ENCODE results near the gene SLC9A9. TPM values are rescaled to one million over a fixed set of nuclear protein-coding genes. Genes with fewer than 3 reads are reported as not detected.

SLC9A9 gene
- total and polyA plus RNA-seq, 2 of the 8 experiments (the other 6 are each of a cell fraction or from before 2014, with no cell fraction given) = 0.48 to 1.1 TPM

- H4K91ac ChIP-seq (replicated peaks; ENCODE audit: insufficient read length, low read length) = no peak overlapping the region
- no peaks in the 10 kb centered on the region for H3K23me2 ChIP-seq (ENCODE audit: low read depth, low read length)
- H2AFZ ChIP-seq (ENCODE audit: low read length) = no peak overlapping the region
- H2BK5ac ChIP-seq (ENCODE audit: low read depth, low read length) = no peak overlapping the region
- no peak overlapping the region for H4K8ac ChIP-seq (ENCODE audit: extremely low read depth, insufficient read depth, low read length)
- H3K18ac ChIP-seq (ENCODE audit: extremely low read depth, low read length) = no peak overlapping the region
- no peaks in the 10 kb centered on the region for H3K9me3 ChIP-seq (ENCODE audit: insufficient read depth in 2 of 2, low read depth in 1 of 2, low read length in 1 of 2)
- FAIRE-seq (no peak), DNase-seq (ENCODE audit: low read depth in 1 of 2, low spot score in 2 of 2) (no peak)
- H2BK12ac ChIP-seq (ENCODE audit: low read depth, low read length) = no peak overlapping the region
- 86% methylated on average over 2 of the region's 2 CpGs; no CpG with 5 or more reads in 1 of the 2 experiments for WGBS, 2 experiments (ENCODE audit: extremely low coverage in 1 of 2, insufficient coverage in 1 of 2, insufficient read length in 1 of 2, insufficient replicate concordance in 2 of 2, low coverage in 1 of 2, low lambda C conversion rate in 2 of 2, missing lambda C conversion rate in 1 of 2)
- no peak overlapping the region for H3K4ac ChIP-seq (replicated peaks; ENCODE audit: insufficient read length, low read depth, low read length)
- no peak overlapping the region for H2BK20ac ChIP-seq (ENCODE audit: low read length)
- no peak overlapping the region for H3K56ac ChIP-seq (replicated peaks; ENCODE audit: insufficient read length, low read depth, low read length)
- no peaks in the 10 kb centered on the region for H3K27me3 ChIP-seq (replicated peaks in 1 of 4; ENCODE audit: control insufficient read depth in 3 of 4, extremely low read depth in 1 of 4, insufficient read depth in 3 of 4, low read length in 3 of 4)
- no peak overlapping the region for H3K9ac ChIP-seq (replicated peaks in 1 of 4; ENCODE audit: extremely low read depth in 1 of 4, low read depth in 3 of 4, low read length in 3 of 4)
- no peak overlapping the region for H2BK120ac ChIP-seq (replicated peaks; ENCODE audit: low read depth, low read length)
- ChIA-PET CTCF (ENCODE audit: partially characterized antibody) (interaction anchor here (1.0 kb wide), 1 partner anchor 19 kb away, joined by 4 read pairs; no protein-coding TSS in a partner anchor), POLR2A (ENCODE audit: partially characterized antibody) (no interaction called here)
- no peak overlapping the region for H2BK15ac ChIP-seq (ENCODE audit: low read length)
- no peaks in the 10 kb centered on the region for H3K4me1 ChIP-seq (replicated peaks in 1 of 4; ENCODE audit: control insufficient read depth in 3 of 4, insufficient read depth in 4 of 4, low read length in 3 of 4)
- no peak overlapping the region for H2AK5ac ChIP-seq (ENCODE audit: low read depth, low read length)
- no peaks in the 10 kb centered on the region for H3K79me1 ChIP-seq (ENCODE audit: low read depth, low read length)
- H3K14ac ChIP-seq (ENCODE audit: insufficient read length) = no peak overlapping the region
- TF ChIP-seq SIRT6 (IDR thresholded peaks at IDR 0.05; ENCODE audit: low read length) (no peak), E2F6 (IDR thresholded peaks at IDR 0.05) (no peak), RNF2 (IDR thresholded peaks at IDR 0.05; ENCODE audit: borderline replicate concordance, low read depth, low read length, missing control alignments, poor library complexity, severe bottlenecking) (no peak), SP1 (IDR thresholded peaks at IDR 0.05; ENCODE audit: low read depth, low read length) (no peak), CHD2 (IDR thresholded peaks at IDR 0.05; ENCODE audit: low read length) (no peak)
- H3K36me3 ChIP-seq (ENCODE audit: control insufficient read depth in 2 of 4, insufficient read depth in 4 of 4, low read length in 3 of 4) = no peaks in the 10 kb centered on the region
- H3K4me3 ChIP-seq (ENCODE audit: extremely low read depth in 1 of 4, insufficient read depth in 2 of 4, low read depth in 3 of 4, low read length in 4 of 4) = no peak overlapping the region
- no peaks in the 10 kb centered on the region for H3K79me2 ChIP-seq (ENCODE audit: control insufficient read depth in 1 of 2, insufficient read depth in 2 of 2, low read length in 2 of 2)
- no peaks in the 10 kb centered on the region for H4K20me1 ChIP-seq (replicated peaks in 1 of 2; ENCODE audit: control insufficient read depth in 1 of 2, insufficient read depth in 2 of 2, low read length in 2 of 2)
- H4K5ac ChIP-seq (ENCODE audit: insufficient read length, low read depth, low read length) = no peak overlapping the region
- no peak overlapping the region for H3K27ac ChIP-seq (ENCODE audit: low read depth, low read length)
- no peak overlapping the region for H3K23ac ChIP-seq (ENCODE audit: insufficient read length)
- no peak overlapping the region for H3K4me2 ChIP-seq (ENCODE audit: insufficient read depth in 1 of 2, low read depth in 2 of 2, low read length in 2 of 2)
Measured at GRCh38 chr3:143261848-143262247, 586.4 kb downstream of the SLC9A9 start.
